CD4-positive, CD25-positive, alpha-beta regulatory T cell (primary cell): Measurements from ENCODE around the gene CDC42BPA. TPM values are rescaled to one million over a fixed set of nuclear protein-coding genes. Genes with fewer than 3 reads are reported as not detected.

ENCODE experiments used
- ATAC-seq, 2 donors: fragments of 150-1000 bp; cut with Tn5 transposase; one replicate each; pipeline ENCODE4 v1.10.0; 2021; ENCODE audit warnings: low read depth in 2 of 2, moderate number of reproducible peaks in 2 of 2, moderate library complexity in 1 of 2
- DNase-seq, 3 donors: peaks; one replicate each; pipeline versions ENCODE4 v3.0.0 to v3.0.0-alpha.2; 2012 to 2022; ENCODE audit warnings: mixed read lengths in 1 of 3
- H3K27ac ChIP-seq: one replicate; pipeline ENCODE4 v1.7.0; 2013; ENCODE audit warnings: mild to moderate bottlenecking, low read length; ENCODE audit not compliant: insufficient read depth, poor library complexity, severe bottlenecking
- H3K27me3 ChIP-seq: one replicate; pipeline ENCODE4 v1.7.0; 2013; ENCODE audit warnings: low read length; ENCODE audit not compliant: control insufficient read depth, insufficient read depth
- H3K36me3 ChIP-seq: one replicate; pipeline ENCODE4 v1.7.0; 2013; ENCODE audit warnings: mild to moderate bottlenecking, low read length, moderate library complexity; ENCODE audit not compliant: control insufficient read depth, insufficient read depth
- H3K4me1 ChIP-seq: 2 replicates; pipeline ENCODE4 v1.7.0; 2013; ENCODE audit warnings: mild to moderate bottlenecking, low read length; ENCODE audit not compliant: insufficient read depth, control insufficient read depth, poor library complexity, severe bottlenecking
- H3K4me3 ChIP-seq: one replicate; pipeline ENCODE4 v1.7.0; 2013; ENCODE audit warnings: low read depth, mild to moderate bottlenecking, low read length, moderate library complexity
- H3K9me3 ChIP-seq, 2 experiments: 1 replicate in 1 of 2; 2 replicates in 1 of 2; pipeline ENCODE4 v1.7.0; 2013; ENCODE audit warnings: low read length in 2 of 2, mild to moderate bottlenecking in 1 of 2, moderate library complexity in 1 of 2; ENCODE audit not compliant: control insufficient read depth in 2 of 2
- H3K27ac Mint-ChIP-seq, 3 donors: one replicate each; pipeline ENCODE4 v1.8.0; 2020 to 2022; ENCODE audit warnings: mild to moderate bottlenecking in 3 of 3, mixed read lengths in 3 of 3, moderate library complexity in 2 of 3
- H3K27me3 Mint-ChIP-seq: one replicate; pipeline ENCODE4 v1.8.0; 2022; ENCODE audit warnings: mild to moderate bottlenecking, mixed read lengths
- H3K36me3 Mint-ChIP-seq: one replicate; pipeline ENCODE4 v1.8.0; 2020; ENCODE audit warnings: mixed read lengths
- H3K4me1 Mint-ChIP-seq, 4 donors: one replicate each; pipeline ENCODE4 v1.8.0; 2020 to 2022; ENCODE audit warnings: mixed read lengths in 4 of 4, mild to moderate bottlenecking in 1 of 4
- H3K4me3 Mint-ChIP-seq, 4 donors: one replicate each; pipeline ENCODE4 v1.8.0; 2020 to 2022; ENCODE audit warnings: mild to moderate bottlenecking in 4 of 4, mixed read lengths in 4 of 4, moderate library complexity in 3 of 4
- H3K9me3 Mint-ChIP-seq, 7 donors: one replicate each; pipeline ENCODE4 v1.8.0; 2020 to 2022; ENCODE audit warnings: mixed read lengths in 7 of 7, mild to moderate bottlenecking in 3 of 7, moderate library complexity in 2 of 7
- polyA plus RNA-seq, 4 donors: library from polyadenylated mRNA; unstranded; fragments of 300-500 nt; fragmentation: Illumina TruSeq; gene quantifications; one replicate each; pipeline ENCODE4 v1.2.3, GENCODE V29; 2021
- total RNA-seq: library from RNA; stranded (reverse); gene quantifications from one replicate; pipeline ENCODE4 v1.2.3, GENCODE V29; 2022

Gene CDC42BPA
- total and polyA plus RNA-seq, 5 donors from 2014 or later, result 0.06 to 1.5 (median 0.63) TPM

DNA sequence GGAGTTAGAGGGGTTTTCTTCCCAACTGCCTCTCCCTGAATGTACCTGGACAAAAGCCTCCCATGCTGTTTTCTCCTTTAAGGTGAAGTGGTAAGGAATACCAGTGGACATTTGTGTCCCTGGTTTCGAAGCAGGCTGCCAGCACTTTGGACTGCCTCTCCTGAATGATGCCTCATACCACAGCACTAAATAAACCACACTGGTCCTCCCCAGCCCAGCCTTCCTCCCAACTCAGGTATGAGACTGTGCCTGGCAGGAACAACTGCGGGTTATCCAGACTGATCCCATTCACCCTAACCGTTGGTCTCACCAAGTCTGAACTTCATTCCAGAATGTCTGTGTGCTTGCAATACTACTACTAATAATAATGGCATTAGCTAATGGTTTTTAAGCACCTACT is 368.9 kb downstream of the CDC42BPA start:
- no peak overlapping the region for H3K4me3 Mint-ChIP-seq
- ATAC-seq (no peak), DNase-seq (no peak)
- H3K4me1 ChIP-seq, result no peaks in the 10 kb centered on the region
- H3K9me3 ChIP-seq, result no peaks in the 10 kb centered on the region
- H3K36me3 ChIP-seq, result peaks cover 5% of the 10 kb centered on the region
- no peaks in the 10 kb centered on the region for H3K27me3 ChIP-seq
- H3K27me3 Mint-ChIP-seq, result no peaks in the 10 kb centered on the region
- peaks cover 25 to 83% (median 39%) of the 10 kb centered on the region in 4 donors for H3K4me1 Mint-ChIP-seq
- H3K4me3 ChIP-seq, result no peak overlapping the region
- H3K9me3 Mint-ChIP-seq, result no peaks in the 10 kb centered on the region
- H3K27ac ChIP-seq, result no peak overlapping the region
- no peak overlapping the region for H3K27ac Mint-ChIP-seq
- H3K36me3 Mint-ChIP-seq, result peaks cover 21% of the 10 kb centered on the region

DNA sequence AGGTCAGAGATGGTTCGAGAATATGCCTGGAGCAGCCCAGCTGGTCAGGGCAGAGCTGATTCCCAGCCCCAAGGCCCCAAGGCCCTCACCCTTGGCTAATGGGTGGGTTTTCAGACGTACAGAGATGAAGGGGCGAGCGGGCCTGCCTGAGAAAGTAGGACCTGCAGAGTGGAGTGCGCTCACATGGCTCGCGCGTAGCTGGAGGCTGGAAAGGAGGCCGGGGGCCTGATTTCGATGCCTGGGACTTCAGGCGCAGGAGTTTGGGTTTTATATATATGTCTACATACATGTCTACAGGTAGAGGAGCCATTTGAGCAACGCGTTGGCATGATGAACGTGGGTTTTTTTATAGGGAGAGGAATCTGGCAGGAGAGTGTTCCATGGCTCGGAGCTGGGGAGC is 369.3 kb downstream of the CDC42BPA start:
- H3K27ac ChIP-seq, result no peak overlapping the region
- ATAC-seq, result no peak
- H3K27ac Mint-ChIP-seq, result no peak overlapping the region

DNA sequence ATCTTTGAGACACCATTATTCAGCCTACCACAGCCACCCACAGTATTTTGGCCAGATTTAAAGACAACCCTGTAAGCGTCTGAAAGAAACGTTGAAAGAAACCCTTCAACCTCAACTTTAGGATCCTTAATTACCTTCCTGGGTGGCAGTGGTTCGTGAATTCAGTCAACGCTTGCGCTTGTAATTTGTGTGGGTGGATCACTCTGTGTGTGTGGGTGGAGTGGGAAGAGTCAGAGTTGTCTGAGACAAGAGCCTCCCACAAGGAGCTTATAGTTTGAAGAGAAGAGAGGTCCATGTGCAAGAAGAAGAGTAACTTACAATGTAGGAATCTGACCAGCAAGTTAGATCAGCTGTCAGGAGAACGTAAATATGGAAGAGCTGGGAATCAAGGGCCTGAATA is 369.8 kb downstream of the CDC42BPA start:
- H3K4me1 Mint-ChIP-seq, result peaks cover 25 to 83% (median 42%) of the 10 kb centered on the region in 4 donors
- no peak for DNase-seq
- H3K27me3 Mint-ChIP-seq, result no peaks in the 10 kb centered on the region
- Histone ChIP-seq H3K27ac (no peak overlapping the region), H3K27me3 (no peaks in the 10 kb centered on the region), H3K9me3 (no peaks in the 10 kb centered on the region), H3K4me1 (no peaks in the 10 kb centered on the region), H3K4me3 (no peak overlapping the region), H3K36me3 (peaks cover 5% of the 10 kb centered on the region)
- H3K27ac Mint-ChIP-seq, result no peak overlapping the region
- peak overlapping the region in 1 of 4 donors; percentile 23 for H3K4me3 Mint-ChIP-seq
- H3K36me3 Mint-ChIP-seq, result peaks cover 24% of the 10 kb centered on the region
- H3K9me3 Mint-ChIP-seq, result peaks cover 0 to 2% (median 0%) of the 10 kb centered on the region in 7 donors
- ATAC-seq, result no peak

More for the DNA sequence above, 369.3 kb downstream of the CDC42BPA start:
- Histone ChIP-seq H3K27me3 (no peaks in the 10 kb centered on the region), H3K4me1 (no peaks in the 10 kb centered on the region), H3K4me3 (no peak overlapping the region), H3K9me3 (no peaks in the 10 kb centered on the region), H3K36me3 (peaks cover 5% of the 10 kb centered on the region)
- no peak overlapping the region for H3K4me3 Mint-ChIP-seq
- peaks cover 25 to 83% (median 39%) of the 10 kb centered on the region in 4 donors for H3K4me1 Mint-ChIP-seq
- no peak for DNase-seq
- no peaks in the 10 kb centered on the region for H3K27me3 Mint-ChIP-seq
- H3K9me3 Mint-ChIP-seq, result peaks cover 0 to 2% (median 0%) of the 10 kb centered on the region in 7 donors
- H3K36me3 Mint-ChIP-seq, result peaks cover 21% of the 10 kb centered on the region

DNA sequence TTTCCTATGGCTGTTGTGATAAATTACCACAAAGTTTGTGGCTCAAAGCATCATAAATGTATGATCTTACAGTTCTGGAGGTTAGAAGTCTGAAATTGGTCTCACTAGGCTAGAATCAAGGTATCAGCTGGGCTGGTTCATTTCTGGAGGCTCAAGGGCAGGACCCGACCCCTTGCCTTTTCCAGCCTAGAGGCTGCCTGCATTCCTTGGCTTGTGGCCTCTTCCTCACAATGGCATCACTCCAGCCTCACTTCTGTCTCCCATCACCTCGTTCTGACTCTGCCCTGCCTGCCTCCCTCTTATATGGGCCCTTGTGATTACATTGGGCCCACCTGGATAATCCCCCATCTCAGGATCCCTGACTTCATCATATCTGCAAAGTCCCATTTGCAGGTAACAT is 370.2 kb downstream of the CDC42BPA start:
- peaks cover 24% of the 10 kb centered on the region for H3K36me3 Mint-ChIP-seq
- no peaks in the 10 kb centered on the region for H3K27me3 Mint-ChIP-seq
- H3K4me3 Mint-ChIP-seq, result no peak overlapping the region
- H3K9me3 ChIP-seq, result no peaks in the 10 kb centered on the region
- H3K9me3 Mint-ChIP-seq, result peaks cover 0 to 2% (median 0%) of the 10 kb centered on the region in 7 donors
- peak overlapping the region in 1 of 3 donors; percentile 65 for H3K27ac Mint-ChIP-seq
- DNase-seq (no peak), ATAC-seq (no peak)
- H3K27me3 ChIP-seq, result no peaks in the 10 kb centered on the region
- H3K36me3 ChIP-seq, result peaks cover 5% of the 10 kb centered on the region
- H3K4me3 ChIP-seq, result no peak overlapping the region
- H3K4me1 Mint-ChIP-seq, result peaks cover 25 to 83% (median 45%) of the 10 kb centered on the region in 4 donors
- peaks cover 3% of the 10 kb centered on the region for H3K4me1 ChIP-seq
- no peak overlapping the region for H3K27ac ChIP-seq

DNA sequence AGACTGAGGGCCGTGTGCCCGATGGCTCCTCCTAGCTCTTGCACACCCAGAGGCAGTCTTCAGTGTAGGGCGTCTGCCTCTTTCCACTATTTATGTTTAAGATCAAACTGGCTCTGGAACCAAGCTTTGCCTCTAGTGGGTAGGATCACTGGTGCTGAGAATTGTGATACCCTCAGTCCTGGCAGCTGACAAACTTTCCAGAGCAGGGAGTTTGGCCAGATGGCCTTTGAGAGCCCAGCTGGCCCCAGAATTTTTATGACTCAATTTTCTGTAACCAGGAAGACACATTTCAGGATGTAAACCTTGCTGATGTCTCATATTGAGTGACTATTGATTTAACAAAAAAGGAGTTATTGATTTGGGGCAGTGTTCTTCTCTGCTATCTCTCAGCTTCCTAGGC is 371.5 kb downstream of the CDC42BPA start:
- Mint-ChIP-seq H3K4me1 (peaks cover 25 to 91% (median 55%) of the 10 kb centered on the region in 4 donors), H3K9me3 (peaks cover 0 to 2% (median 0%) of the 10 kb centered on the region in 7 donors), H3K4me3 (peak overlapping the region in 1 of 4 donors; percentile 88), H3K27ac (peak overlapping the region in 2 of 3 donors; percentile 7 to 78), H3K27me3 (no peaks in the 10 kb centered on the region), H3K36me3 (peaks cover 28% of the 10 kb centered on the region)
- no peak overlapping the region for H3K4me3 ChIP-seq
- H3K27me3 ChIP-seq, result no peaks in the 10 kb centered on the region
- H3K27ac ChIP-seq, result no peak overlapping the region
- ATAC-seq, result no peak
- H3K36me3 ChIP-seq, result peaks cover 5% of the 10 kb centered on the region
- H3K4me1 ChIP-seq, result peaks cover 12% of the 10 kb centered on the region
- DNase-seq, result no peak
- H3K9me3 ChIP-seq, result no peaks in the 10 kb centered on the region

DNA sequence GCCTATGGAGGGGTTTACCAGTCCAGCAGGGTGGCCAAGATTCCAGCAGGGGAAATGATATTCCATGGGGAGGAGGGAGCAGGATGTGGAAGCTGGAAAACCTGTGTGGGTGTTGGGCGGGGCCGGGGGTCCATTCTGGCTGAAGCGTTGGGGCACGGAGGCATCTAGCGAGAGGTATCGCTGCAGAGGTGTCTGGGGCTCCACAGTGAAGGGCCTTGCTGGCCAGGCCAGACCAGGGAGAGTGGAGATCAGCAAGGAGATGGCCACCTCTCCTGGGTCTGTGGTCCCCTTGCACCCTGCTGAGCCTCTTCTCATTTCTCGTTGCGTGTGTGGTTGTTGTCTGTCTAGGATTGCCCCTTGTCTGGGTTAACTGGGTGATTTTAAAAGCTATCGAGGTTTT is 372.0 kb downstream of the CDC42BPA start:
- Histone ChIP-seq H3K27ac (no peak overlapping the region), H3K4me3 (no peak overlapping the region), H3K9me3 (no peaks in the 10 kb centered on the region), H3K27me3 (no peaks in the 10 kb centered on the region), H3K4me1 (peaks cover 18% of the 10 kb centered on the region), H3K36me3 (peaks cover 5% of the 10 kb centered on the region)
- Mint-ChIP-seq H3K4me3 (peak overlapping the region in 1 of 4 donors; percentile 88), H3K9me3 (peaks cover 0 to 2% (median 0%) of the 10 kb centered on the region in 7 donors), H3K36me3 (peaks cover 28% of the 10 kb centered on the region), H3K27ac (peak overlapping the region in 2 of 3 donors; percentile 44 to 78), H3K27me3 (no peaks in the 10 kb centered on the region), H3K4me1 (peaks cover 20 to 92% (median 57%) of the 10 kb centered on the region in 4 donors)
- ATAC-seq, result no peak
- no peak for DNase-seq

DNA sequence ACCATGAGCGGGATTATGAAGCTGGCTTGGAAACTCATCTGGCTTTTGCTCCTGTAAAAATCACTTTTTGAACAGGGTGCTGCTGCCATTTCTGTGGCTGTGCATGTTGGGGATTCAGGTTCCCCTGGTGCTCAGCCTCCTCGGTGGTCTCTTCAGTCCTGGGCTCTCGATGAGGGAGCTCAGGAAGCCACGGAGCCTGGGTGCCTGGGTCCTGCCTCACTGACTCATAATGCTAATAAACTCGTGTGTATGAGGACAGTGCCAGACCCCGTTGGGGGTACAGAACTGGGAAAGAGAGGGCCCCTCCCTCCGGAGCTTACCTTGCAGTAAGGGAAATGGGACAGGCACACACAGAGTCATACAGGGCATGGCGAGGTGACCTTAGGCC is 372.4 kb downstream of the CDC42BPA start:
- H3K4me3 Mint-ChIP-seq, result peak overlapping the region in 1 of 4 donors; percentile 88
- H3K36me3 Mint-ChIP-seq, result peaks cover 28% of the 10 kb centered on the region

More for the DNA sequence above, 372.4 kb downstream of the CDC42BPA start:
- H3K4me1 Mint-ChIP-seq, result peaks cover 20 to 92% (median 59%) of the 10 kb centered on the region in 4 donors
- H3K9me3 ChIP-seq, result no peaks in the 10 kb centered on the region
- H3K27ac Mint-ChIP-seq, result peak overlapping the region; percentile 32 to 78 (median 40)
- peaks cover 5% of the 10 kb centered on the region for H3K36me3 ChIP-seq
- no peak overlapping the region for H3K4me3 ChIP-seq
- no peak overlapping the region for H3K27ac ChIP-seq
- no peaks in the 10 kb centered on the region for H3K27me3 ChIP-seq
- H3K27me3 Mint-ChIP-seq, result no peaks in the 10 kb centered on the region
- ATAC-seq (no peak), DNase-seq (no peak)
- H3K9me3 Mint-ChIP-seq, result peaks cover 0 to 2% (median 0%) of the 10 kb centered on the region in 7 donors
- H3K4me1 ChIP-seq, result peaks cover 22% of the 10 kb centered on the region
